Hepatocyte (in vitro differentiated cells): Measurements from ENCODE around the gene VSIG10L. TPM values are rescaled to one million over a fixed set of nuclear protein-coding genes. Genes with fewer than 3 reads are reported as not detected.

Experiments used
- DNase-seq: peaks from one replicate; pipeline ENCODE4 v3.0.0-alpha.2; 2016; ENCODE audit warnings: low spot score
- H2AFZ ChIP-seq: fragments of 200-600 bp; sonication (generic); 2 replicates; pipeline ENCODE4 v1.6.0; 2016; ENCODE audit warnings: antibody characterized with exemption, mild to moderate bottlenecking
- H3K27ac ChIP-seq: fragments of 200-600 bp; sonication (generic); 2 replicates; pipeline ENCODE4 v1.5.1; 2016; ENCODE audit warnings: mild to moderate bottlenecking
- H3K27me3 ChIP-seq: fragments of 200-600 bp; sonication (generic); 2 replicates; pipeline ENCODE4 v1.6.1; 2016
- H3K36me3 ChIP-seq: fragments of 200-600 bp; sonication (generic); replicated peaks from 2 replicates; pipeline ENCODE4 v1.5.1; 2016; ENCODE audit warnings: low read depth; ENCODE audit not compliant: insufficient read depth
- H3K4me1 ChIP-seq: fragments of 200-600 bp; sonication (generic); 2 replicates; pipeline ENCODE4 v1.5.1; 2016; ENCODE audit warnings: mild to moderate bottlenecking, moderate library complexity; ENCODE audit not compliant: insufficient read depth
- H3K4me2 ChIP-seq: fragments of 200-600 bp; sonication (generic); 2 replicates; pipeline ENCODE4 v1.6.0; 2016
- H3K4me3 ChIP-seq: fragments of 200-600 bp; sonication (generic); 2 replicates; pipeline ENCODE4 v1.5.1; 2016; ENCODE audit warnings: mild to moderate bottlenecking
- H3K79me2 ChIP-seq: fragments of 200-600 bp; sonication (generic); 2 replicates; pipeline ENCODE4 v1.6.0; 2017; ENCODE audit warnings: mild to moderate bottlenecking
- H3K9me2 ChIP-seq: fragments of 200-600 bp; sonication (generic); replicated peaks from 2 replicates; pipeline ENCODE4 v1.6.0; 2017; ENCODE audit warnings: mild to moderate bottlenecking; ENCODE audit not compliant: insufficient read depth
- H3K9me3 ChIP-seq: fragments of 200-600 bp; sonication (generic); 2 replicates; pipeline ENCODE4 v1.5.1; 2016; ENCODE audit warnings: low read depth, mild to moderate bottlenecking
- H4K20me1 ChIP-seq: fragments of 200-600 bp; sonication (generic); 2 replicates; pipeline ENCODE4 v1.6.0; 2016; ENCODE audit warnings: mild to moderate bottlenecking; ENCODE audit not compliant: insufficient read depth, poor library complexity, severe bottlenecking
- EZH2 ChIP-seq: fragments of 200-600 bp; sonication (generic); IDR thresholded peaks from 2 replicates; pipeline ENCODE4 v1.6.1; 2016; ENCODE audit warnings: antibody characterized with exemption, mild to moderate bottlenecking, borderline replicate concordance
- EZH2phosphoT487 ChIP-seq: fragments of 200-600 bp; sonication (generic); IDR thresholded peaks from one replicate; pipeline ENCODE4 v1.6.1; 2018; ENCODE audit warnings: antibody characterized with exemption, mild to moderate bottlenecking, low read depth, moderate library complexity; ENCODE audit not compliant: unreplicated experiment, severe bottlenecking
- WGBS: methylation state at CpG from one replicate; pipeline ENCODE4 v1.1.6; 2016; ENCODE audit warnings: low lambda C conversion rate; ENCODE audit errors: missing lambda C conversion rate; 5-methylcytosine and 5-hydroxymethylcytosine counted together
- polyA plus RNA-seq: library from polyadenylated mRNA; unstranded; fragments of >200 nt; fragmentation: Nextera tagmentation; extraction: Ambion mirVana; gene quantifications from 2 replicates; pipeline ENCODE4 v1.2.1, GENCODE V29; 2016
- total RNA-seq: library from RNA; depleted of rRNA; stranded (reverse); fragments of >200 nt; gene quantifications from 2 replicates; pipeline ENCODE4 v1.2.3, GENCODE V29; 2014
- TF ChIP-seq, protein P1 (sequence below): fragments of 200-600 bp; sonication (generic); IDR thresholded peaks from 2 replicates; pipeline ENCODE4 v1.5.1; 2016; ENCODE audit warnings: antibody characterized with exemption, mild to moderate bottlenecking; ENCODE audit not compliant: poor library complexity

VSIG10L gene
- total and polyA plus RNA-seq, 2 experiments from 2014 or later: 3.4 to 7.8 TPM

DNA sequence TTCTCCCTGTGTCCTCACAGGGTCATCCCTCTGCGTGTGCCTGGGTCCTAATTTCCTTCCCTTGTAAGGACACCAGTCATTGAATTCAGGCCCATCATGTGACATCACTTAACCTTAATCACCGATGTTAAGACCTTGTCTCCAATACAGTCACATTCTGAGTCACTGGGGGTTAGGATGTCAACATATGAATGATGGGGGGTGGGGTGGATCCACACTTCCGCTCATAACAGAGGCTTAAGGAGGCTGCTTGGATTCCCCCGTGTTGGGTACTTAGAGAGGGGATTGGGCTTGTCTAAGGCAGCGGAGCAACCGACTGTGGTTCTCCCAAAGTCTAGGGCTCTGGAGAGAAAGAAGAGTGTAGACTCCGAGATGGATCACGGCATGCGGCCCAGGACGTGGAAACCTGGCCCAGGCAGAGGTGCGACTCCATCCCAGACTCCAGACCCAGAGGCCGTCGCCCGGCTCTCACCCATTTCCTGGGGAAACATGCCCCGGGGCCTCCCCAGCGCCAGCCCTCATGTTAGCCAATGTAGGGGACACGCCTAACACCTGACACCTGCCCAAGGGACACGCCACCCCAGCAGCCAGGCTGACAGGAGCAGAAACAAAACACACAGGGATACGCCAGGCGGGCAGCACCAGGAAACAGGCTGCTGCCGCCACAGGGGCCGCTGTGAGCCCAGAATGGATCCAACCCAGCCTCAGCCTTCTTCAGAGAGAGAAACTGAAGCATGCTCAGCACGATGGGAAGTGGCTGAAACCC, 47.5 kb downstream of the VSIG10L start:
- whole genome bisulfite sequencing: 75% methylated on average over 23 of the region's 23 CpGs

DNA sequence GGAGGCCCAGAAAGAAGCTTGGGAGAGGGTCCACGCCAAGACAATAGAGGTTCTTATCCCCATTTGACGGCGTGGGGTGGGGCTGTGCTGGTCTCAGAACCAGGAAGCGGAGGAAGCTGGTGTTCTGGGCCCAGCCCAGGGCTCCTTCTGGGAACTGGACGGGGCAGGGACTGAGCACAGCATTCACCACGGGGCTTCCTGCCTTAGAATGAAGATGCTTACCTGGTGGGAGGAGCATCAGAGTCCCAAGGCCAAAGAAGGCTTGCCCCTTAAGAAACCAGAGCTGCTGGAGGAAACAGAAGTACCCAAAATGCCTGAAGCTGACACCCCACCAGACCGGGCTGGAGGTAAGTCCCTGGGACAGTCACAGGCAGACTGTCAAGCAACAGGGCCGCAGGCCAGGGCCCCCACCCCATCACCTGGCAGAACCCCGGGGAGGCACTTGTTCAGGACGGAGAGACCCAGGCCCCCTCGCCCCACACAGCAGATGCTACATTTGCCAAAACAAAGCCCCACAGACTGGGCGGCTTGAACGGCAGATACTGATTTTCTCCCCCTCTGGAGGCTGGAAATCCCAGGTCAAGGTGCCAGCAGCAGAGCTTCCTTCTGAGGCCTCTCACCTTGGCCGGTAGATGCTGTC, 48.2 kb downstream of the VSIG10L start:
- no peak for DNase-seq
- 70% methylated on average over 13 of the region's 14 CpGs for WGBS
- TF ChIP-seq EZH2phosphoT487: no peak
- TF ChIP-seq, protein P1, sequence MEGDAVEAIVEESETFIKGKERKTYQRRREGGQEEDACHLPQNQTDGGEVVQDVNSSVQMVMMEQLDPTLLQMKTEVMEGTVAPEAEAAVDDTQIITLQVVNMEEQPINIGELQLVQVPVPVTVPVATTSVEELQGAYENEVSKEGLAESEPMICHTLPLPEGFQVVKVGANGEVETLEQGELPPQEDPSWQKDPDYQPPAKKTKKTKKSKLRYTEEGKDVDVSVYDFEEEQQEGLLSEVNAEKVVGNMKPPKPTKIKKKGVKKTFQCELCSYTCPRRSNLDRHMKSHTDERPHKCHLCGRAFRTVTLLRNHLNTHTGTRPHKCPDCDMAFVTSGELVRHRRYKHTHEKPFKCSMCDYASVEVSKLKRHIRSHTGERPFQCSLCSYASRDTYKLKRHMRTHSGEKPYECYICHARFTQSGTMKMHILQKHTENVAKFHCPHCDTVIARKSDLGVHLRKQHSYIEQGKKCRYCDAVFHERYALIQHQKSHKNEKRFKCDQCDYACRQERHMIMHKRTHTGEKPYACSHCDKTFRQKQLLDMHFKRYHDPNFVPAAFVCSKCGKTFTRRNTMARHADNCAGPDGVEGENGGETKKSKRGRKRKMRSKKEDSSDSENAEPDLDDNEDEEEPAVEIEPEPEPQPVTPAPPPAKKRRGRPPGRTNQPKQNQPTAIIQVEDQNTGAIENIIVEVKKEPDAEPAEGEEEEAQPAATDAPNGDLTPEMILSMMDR: no peak
- Histone ChIP-seq H2AFZ (no peak overlapping the region), H3K4me2 (no peak overlapping the region), H4K20me1 (no peaks in the 10 kb centered on the region), H3K9me3 (no peaks in the 10 kb centered on the region), H3K27ac (no peak overlapping the region), H3K4me1 (no peaks in the 10 kb centered on the region), H3K36me3 (no peaks in the 10 kb centered on the region), H3K9me2 (no peaks in the 10 kb centered on the region), H3K4me3 (no peak overlapping the region), H3K27me3 (peaks cover 5% of the 10 kb centered on the region), H3K79me2 (no peaks in the 10 kb centered on the region)

More for the DNA sequence above, 47.5 kb downstream of the VSIG10L start:
- Histone ChIP-seq H3K4me2 (no peak overlapping the region), H3K36me3 (no peaks in the 10 kb centered on the region), H3K9me3 (no peaks in the 10 kb centered on the region), H3K9me2 (no peaks in the 10 kb centered on the region), H3K27ac (no peak overlapping the region), H3K79me2 (no peaks in the 10 kb centered on the region), H2AFZ (no peak overlapping the region), H3K4me3 (no peak overlapping the region), H4K20me1 (no peaks in the 10 kb centered on the region), H3K27me3 (peaks cover 5% of the 10 kb centered on the region), H3K4me1 (no peaks in the 10 kb centered on the region)
- TF ChIP-seq EZH2 (no peak), EZH2phosphoT487 (no peak)
- TF ChIP-seq, protein P1: no peak
- no peak for DNase-seq

DNA sequence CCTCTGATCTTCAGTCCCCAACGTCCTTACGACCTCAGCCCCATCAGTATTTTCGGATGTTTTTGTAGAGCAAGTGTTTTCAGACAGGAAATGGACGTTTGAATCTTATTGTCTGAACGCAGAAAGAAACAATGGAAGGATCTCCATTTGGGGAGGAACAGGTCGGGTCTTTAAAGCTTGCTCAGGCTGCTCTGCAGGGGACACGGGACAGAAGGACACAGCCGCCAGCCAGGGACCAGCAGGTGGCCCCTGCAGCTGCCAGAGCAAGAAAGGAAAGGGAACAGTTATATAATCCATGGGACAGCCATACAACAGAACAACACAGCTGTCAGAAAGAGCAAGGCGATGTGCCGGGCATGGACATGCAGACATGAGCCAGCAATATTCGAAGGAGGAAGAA, 49.0 kb downstream of the VSIG10L start:
- H3K4me1 ChIP-seq: no peaks in the 10 kb centered on the region
- H3K79me2 ChIP-seq: no peaks in the 10 kb centered on the region
- DNase-seq: no peak
- no peaks in the 10 kb centered on the region for H3K9me2 ChIP-seq
- TF ChIP-seq EZH2phosphoT487 (no peak), EZH2 (no peak)
- TF ChIP-seq, protein P1: no peak
- no peak overlapping the region for H3K27ac ChIP-seq
- no peaks in the 10 kb centered on the region for H4K20me1 ChIP-seq
- H3K9me3 ChIP-seq: no peaks in the 10 kb centered on the region
- no peak overlapping the region for H2AFZ ChIP-seq
- peaks cover 5% of the 10 kb centered on the region for H3K27me3 ChIP-seq
- H3K36me3 ChIP-seq: no peaks in the 10 kb centered on the region
- no peak overlapping the region for H3K4me2 ChIP-seq
- no peak overlapping the region for H3K4me3 ChIP-seq
- WGBS: 39% methylated on average over 11 of the region's 11 CpGs
